ENCODE results near the gene FOXP1. TPM values are rescaled to one million over a fixed set of nuclear protein-coding genes. Genes with fewer than 3 reads are reported as not detected.

FOXP1 gene
- polyA plus RNA-seq (ENCODE audit: insufficient read depth in 1 of 5, insufficient read length in 5 of 5, low replicate concordance in 1 of 5) = 100 to 1,000 TPM in 3 of 5 donors, 10 to 100 TPM in 2; 88.9 to 130 (median 123) TPM
- long read RNA-seq, donor 1, transcript FOXP1-204 (2 exons, 664 nt) = major isoform, 8 of 26 reads
- long read RNA-seq, donor 1, partial matches to known transcripts = 10 of 26 reads
- long read RNA-seq, donor 1, other reads (novel, unspliced or antisense) = 0 of 26 reads
- long read RNA-seq, donor 2, partial matches to known transcripts = 0 of 6 reads
- long read RNA-seq, donor 2, other reads (novel, unspliced or antisense) = 0 of 6 reads
- long read RNA-seq, donor 3, transcript FOXP1-204 (2 exons, 664 nt) = major isoform, 6 of 21 reads
- long read RNA-seq, donor 3, partial matches to known transcripts = 9 of 21 reads
- long read RNA-seq, donor 3, other reads (novel, unspliced or antisense) = 0 of 21 reads
- long read RNA-seq, donor 4, transcript FOXP1-204 (2 exons, 664 nt) = major isoform, 11 of 16 reads
- long read RNA-seq, donor 4, partial matches to known transcripts = 0 of 16 reads
- long read RNA-seq, donor 4, other reads (novel, unspliced or antisense) = 0 of 16 reads
- long read RNA-seq, donor 5, partial matches to known transcripts = 9 of 20 reads
- long read RNA-seq, donor 5, other reads (novel, unspliced or antisense) = 0 of 20 reads
- long read RNA-seq, donor 6, transcript FOXP1-204 (2 exons, 664 nt) = major isoform, 8 of 15 reads
- long read RNA-seq, donor 6, partial matches to known transcripts = 0 of 15 reads
- long read RNA-seq, donor 6, other reads (novel, unspliced or antisense) = 0 of 15 reads
- long read RNA-seq, donor 7, partial matches to known transcripts = 0 of 7 reads
- long read RNA-seq, donor 7, other reads (novel, unspliced or antisense) = 0 of 7 reads
- long read RNA-seq, donor 8, transcript FOXP1-204 (2 exons, 664 nt) = major isoform, 5 of 5 reads
- long read RNA-seq, donor 8, partial matches to known transcripts = 0 of 5 reads
- long read RNA-seq, donor 8, other reads (novel, unspliced or antisense) = 0 of 5 reads

DNA sequence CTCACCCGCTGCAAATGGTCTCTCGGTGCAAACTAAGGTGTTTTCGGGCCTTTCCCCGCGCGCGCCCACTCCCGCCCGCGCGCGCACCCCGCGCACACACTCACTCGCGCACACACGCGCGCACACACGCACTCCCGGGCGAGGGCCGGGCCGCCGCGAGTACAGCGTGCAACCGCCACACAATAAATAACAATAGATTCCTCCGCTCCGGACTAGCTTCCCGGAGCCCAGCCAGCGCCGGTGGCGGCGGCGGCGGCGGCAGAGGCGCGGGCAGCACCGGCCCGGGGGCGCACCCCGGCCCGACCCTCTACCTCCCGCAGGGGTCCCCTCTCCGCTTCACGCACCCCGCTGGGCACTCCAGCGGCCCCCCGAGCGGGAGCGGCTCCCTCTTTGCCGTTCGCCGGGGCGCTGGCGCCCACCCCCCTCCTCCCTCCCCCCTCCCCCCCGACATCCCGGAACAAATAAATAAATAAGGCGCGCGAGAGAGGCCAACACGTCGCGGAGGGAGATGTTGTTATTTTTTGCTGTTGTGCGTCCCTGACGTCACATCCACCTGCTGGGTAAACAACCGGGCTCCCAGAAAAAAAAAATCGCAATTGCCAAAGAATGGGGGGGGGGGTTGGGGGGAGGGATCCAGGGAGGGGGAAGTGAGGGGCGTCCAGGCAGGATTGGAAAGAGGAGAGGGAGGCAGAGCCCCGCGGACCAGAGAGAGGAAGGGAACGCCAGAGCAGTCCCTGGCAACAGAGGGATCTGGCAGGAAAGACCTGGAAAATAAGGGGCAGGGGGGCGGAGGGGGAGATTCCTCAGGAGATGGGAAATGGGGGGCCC is at the start of gene FOXP1:
Gene FOXP1 (minus strand): TSS at position 163 of the 828 bp plus-strand sequence. CDS start 385,347 bp downstream, outside the sequence.
- DNase-seq = peak; percentile 66 to 68

DNA sequence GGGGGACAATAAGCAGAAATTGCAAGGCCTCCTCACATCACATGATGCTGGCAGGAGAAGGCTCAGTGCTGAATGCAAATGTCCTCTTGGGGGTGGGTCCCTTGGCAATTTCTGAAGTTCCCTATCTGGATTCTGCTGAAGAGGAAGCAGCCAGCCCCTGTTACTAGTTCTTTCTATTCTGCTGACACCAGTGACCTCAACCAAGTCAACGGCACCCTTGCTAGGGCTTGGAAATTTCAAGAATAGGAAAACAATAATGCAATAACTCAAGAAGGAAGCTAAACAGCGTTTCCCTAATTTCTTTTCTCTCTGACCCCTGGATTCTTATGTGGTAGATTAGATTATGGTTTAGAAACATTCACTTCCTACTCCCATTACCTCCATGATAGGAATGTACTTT is 46.2 kb upstream of the FOXP1 start:
- peak in 1 of 2 donors; percentile 4 for DNase-seq

DNA sequence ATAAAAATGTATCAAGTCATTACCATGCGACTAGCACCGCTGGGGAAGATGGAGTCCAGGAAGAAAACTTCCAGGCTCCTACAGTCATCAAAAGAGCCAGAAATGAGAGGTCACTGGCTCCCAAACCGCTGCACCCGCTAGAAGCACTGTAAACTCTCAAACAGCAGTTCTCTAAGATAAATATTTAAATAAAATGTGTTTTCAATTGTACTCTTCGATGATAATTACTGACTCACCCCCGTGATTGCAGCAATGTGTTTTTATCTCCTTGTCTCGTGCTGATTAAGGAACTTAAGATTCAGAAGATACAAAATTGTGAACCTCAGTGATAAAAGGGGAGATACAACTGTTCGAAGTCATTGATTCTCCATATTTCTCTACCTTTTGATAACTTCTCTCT is 45.8 kb upstream of the FOXP1 start:
- no peak for DNase-seq

DNA sequence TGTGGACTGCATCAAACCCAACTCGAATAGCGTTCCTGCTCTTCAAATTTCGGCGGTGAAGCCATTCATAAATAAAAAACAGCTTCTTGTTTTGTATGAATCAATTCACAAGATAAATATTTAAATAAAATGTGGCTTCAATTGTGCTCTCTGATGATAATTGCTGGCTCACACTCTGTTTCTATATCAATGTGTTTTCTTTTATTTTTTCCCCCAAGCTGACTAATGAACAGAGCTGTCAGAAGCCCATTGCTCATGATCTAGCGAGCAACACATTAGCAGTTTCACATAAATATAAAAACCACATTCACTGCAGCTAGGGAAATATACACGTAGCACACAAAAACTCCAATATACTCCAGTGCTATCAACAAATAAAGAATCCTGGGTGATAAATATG is 45.0 kb upstream of the FOXP1 start:
- DNase-seq = no peak

DNA sequence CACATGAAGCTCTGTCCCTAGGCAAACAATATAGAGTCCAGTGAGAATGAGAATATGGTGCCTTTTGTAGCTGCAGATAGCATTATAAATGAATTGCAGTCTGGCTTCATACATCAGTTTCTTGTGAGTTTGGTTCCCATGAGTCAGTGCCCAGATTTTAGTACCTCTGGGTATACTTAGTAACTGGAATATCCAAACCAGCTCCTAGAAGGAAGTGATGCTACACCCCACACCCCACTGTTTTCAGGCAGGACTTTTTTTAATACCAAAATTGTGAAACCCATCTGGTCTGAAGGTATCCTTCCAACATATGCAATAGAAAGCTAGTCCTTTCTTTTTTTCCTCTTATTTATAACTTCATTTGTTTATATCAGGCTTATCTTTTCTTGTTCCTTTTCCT is 42.1 kb upstream of the FOXP1 start:
- no peak for DNase-seq

DNA sequence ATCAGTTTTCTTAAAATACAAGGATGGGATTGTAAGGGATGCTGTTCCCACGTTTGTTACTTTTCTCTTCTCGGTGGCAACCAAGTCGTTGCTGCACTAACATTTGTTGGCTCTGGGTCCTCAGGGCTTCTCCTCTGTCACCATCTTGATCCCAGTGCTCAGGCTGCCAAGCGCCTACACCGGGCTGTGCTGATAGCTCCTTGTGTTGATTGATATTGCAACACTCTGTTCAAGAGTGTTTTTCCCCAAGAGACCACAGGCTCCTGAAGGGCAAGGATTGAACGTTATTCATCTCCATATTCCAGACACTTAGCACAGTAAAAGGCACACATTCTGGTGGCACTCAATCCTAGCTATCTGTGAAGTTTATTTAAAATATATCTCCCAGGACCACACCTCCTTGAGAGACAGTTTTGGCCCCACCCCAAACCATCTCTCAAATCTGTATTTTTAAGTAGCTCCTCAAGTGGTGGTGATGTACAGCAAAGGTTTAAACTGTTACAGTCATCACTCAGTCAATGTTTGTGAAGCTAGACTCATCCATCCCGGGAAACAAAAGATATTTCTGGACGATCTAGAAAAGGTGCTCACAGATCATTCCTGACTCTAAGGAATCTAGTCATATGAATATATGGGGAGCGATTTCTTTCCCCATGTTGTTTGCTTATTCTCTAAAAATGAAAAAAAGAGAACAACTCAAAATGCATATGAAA is 38.5 kb upstream of the FOXP1 start:
- no peak for DNase-seq

DNA sequence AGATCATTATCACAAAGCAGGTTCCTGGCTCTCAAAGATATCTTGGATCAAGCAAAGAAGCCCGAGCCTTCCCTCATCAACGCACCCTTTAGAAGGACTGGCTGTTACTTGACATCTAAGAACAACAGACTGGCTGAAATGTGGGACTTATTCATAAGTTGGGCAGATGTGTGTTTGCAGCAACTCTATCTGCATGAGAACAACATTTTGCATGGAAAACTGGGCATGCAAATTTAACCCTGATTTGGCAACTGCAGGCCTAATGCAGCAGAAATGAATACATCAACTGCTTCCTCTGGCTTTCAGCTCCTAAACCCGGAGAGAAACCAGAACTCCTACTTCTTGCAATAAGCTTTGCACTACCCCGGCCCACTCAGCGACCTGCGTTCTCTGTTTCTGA is 35.0 kb upstream of the FOXP1 start:
- DNase-seq = no peak

DNA sequence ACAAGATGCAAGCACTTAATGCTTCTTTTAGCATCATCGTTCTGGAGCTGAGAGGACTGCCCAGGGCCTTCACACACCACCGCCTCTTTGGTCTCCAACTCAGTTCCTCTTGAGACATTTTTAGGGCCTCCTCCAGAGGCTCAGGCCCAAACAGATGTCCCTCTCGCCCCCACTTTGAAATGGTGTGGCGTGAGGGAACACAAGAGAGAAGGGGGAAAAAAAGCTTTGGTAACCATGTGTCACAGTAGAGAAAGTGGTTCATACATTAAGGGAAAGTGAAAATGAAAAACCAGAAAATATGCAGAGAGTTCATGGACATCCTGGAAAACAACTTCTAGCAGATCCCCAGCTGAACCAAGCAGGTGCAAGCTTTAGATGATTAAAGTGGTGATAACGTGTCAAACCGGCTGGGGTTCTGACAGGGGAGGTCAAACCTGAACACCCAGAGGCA is 33.1 kb upstream of the FOXP1 start:
- DNase-seq = no peak

DNA sequence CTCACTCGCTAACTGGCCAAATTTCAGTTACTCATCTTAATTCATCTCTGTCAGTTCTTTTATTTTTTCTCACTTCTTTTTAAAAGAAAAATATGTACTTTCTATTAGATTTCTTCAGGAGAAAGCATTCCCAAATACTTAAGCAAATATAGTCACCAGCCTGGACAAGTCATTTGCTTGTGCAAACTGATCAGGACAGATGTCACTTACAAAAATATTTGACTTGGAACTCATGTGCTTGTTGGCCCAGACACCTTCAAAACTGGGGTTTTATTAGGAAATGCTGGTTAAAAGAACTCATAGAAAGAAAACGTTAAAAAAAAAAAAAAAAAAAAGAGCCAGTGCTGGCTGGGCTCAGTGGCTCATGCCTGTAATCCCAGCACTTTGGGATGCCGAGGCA is 31.3 kb upstream of the FOXP1 start:
- no peak for DNase-seq

DNA sequence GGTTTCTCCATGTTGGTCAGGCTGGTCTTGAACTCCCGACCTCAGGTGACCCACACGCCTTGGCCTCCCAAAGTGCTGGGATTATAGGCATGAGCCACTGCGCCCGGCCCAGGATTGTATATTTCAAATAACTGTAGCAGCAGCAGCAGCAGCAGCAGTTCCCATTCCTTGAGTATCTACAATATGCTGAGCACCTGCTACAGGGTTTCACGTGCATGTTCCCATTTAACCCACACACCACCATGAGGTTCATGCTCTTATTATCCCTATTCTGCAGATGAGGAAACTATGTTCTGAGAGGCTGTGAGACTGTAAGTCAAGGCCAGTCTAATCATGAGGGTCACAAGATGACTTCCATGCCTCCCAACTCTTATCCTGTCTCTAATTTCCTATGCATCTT is 30.9 kb upstream of the FOXP1 start:
- no peak for DNase-seq

DNA sequence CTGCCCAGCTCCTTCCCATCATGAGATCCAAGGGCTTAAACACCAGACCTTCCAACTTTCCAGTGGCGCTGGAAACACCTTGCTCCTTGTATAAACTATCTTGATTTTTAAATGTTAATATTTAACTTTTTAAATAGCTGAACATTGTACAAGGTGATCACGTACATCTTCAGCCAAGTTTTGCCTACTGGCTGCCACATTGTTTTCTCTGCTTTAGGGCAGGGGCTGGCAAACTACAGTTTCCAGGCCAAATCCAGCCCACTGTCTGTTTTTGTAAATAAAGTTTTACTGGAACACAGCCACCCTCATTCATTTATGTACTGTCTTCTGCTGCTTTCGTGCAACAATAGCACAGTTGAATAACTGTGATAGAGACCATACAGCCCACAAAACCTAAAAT is 27.6 kb upstream of the FOXP1 start:
- no peak for DNase-seq

DNA sequence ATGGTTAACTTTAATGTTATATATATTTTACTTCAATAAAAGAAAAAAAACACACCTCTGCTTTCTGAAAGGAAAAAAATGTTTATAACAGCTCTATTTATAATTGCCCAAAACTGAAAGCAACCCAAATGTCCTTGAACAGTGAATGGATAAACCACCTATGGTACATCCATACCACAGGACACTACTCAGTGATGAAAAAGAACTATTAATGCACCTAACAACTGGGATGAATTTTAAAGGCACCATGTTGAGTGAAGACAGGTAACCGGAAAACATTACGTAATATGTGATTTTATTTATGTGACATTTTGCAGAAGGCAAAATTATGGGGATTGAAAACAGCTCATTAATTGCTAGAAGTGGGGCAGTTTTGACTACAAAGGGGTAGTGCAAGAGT is 23.8 kb upstream of the FOXP1 start:
- no peak for DNase-seq

DNA sequence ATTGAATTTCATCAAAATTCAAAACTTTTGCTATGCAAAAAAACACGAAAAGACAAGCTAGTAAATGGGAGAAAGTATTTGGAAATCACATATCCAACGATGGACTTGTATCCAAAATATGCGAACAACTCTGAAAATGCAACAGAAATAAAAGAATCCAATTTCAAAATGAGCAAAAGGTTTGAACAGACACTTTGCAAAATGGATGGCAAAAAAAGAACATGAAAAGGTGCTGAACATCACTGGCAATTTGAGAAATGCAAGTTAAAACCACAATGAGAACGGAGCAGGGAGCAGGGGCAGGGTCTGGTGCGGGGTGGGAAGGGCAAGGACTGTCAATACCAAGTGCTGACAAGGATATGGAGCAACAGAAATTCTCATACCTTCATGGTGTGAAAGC is 23.1 kb upstream of the FOXP1 start:
- no peak for DNase-seq

DNA sequence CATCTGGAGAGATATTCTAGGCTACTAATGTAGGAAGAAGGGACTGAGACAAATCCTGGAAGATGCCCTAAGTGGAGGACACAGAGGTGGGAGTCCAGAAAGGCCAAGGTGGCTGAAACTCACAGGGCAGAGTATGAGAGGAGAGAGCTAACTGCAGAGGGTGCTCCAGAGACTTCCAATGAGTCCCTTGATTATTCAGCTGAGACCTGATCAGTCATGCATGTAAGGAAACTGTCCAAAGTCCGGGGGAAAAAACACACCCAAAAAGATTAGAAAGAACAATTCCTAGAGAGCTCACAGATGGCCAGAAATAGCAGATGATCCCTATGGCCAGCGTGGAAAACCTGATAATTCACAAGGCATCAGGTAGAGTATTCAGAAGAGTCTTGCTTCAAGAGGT is 18.7 kb upstream of the FOXP1 start:
- no peak for DNase-seq

DNA sequence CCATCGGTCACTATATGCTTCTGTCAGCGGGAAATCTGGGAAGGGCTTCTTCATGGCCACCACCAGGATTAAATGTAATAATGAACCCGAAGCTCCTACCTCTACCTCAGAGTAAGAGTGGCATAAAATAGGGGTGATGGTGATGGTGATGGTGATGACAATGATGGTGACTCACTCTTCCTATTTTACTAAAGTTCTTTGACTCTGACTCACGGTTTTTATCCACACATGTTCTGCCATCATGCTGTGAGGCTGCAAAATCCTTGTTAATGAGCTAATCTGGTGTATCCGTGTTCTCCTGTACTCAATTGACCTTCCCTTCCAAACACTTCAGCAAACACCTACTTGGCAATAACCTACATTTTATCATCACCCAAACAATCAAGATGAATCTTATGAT is 18.3 kb upstream of the FOXP1 start:
- no peak for DNase-seq

DNA sequence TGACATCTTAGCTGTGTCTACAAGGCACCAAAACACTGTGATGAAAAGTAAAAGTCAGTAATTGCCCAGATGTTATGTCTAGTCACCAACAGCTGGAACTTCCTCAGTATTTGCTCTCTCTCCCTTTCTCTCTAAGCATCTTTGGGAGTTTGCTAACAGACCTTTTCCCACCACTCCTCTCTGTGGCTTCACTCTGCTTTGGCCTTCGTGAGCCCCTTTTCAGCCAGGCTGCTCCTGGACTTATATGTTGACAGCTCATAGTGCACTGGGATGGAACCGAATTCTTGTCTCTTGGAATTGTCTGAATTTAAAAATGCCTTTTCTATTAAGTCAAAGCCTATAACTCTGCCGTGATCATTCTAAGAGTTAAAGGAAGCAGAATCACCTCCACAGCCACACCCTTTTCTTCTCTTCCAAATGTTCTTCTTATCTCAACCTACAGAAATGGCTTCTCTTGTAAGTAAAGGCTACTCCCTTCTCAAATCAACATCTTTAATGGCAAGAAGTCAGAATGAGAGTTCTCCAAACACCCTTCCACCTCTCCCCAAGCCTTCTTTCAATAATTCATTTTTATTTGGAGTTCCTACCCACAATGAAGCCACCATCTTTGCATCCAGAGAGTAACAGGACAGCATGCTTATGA is 17.2 kb upstream of the FOXP1 start:
- no peak for DNase-seq

DNA sequence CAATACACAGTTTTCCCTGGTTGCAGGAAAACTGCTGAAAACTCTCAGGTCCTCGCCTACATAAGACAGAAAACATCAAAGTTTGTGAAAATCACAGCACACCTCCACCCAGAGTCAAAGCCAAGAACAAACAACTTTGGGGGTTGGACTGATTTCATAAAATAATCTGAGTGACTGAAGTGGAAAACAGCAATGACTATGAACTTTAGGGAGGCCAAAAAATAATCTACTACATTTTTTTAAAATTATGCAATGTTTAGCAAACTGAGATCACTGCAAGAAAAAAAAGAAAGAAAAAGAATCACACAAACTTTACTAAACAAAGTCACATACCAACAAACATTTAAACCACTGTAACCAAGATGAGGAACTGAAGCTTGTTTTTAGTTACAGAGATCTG is 15.9 kb upstream of the FOXP1 start:
- no peak for DNase-seq

DNA sequence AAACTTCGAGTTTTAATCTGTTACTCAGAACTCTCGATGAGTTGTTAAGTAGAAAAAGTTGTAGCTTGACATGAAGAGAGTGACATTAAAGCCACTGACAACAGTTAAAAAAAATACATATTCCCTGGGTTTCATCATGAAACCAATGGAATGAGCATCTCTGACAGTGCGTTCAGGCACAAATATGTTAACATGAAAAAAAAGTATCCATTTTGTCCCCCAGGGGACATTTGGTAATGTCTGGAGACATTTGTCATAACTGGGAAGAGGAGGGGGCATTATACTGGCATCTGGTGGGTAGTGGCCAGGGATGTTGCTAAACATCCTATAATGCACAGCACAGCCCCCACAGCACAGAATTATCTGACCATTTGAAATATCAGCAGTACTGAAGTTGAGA is 14.8 kb upstream of the FOXP1 start:
- DNase-seq = no peak

DNA sequence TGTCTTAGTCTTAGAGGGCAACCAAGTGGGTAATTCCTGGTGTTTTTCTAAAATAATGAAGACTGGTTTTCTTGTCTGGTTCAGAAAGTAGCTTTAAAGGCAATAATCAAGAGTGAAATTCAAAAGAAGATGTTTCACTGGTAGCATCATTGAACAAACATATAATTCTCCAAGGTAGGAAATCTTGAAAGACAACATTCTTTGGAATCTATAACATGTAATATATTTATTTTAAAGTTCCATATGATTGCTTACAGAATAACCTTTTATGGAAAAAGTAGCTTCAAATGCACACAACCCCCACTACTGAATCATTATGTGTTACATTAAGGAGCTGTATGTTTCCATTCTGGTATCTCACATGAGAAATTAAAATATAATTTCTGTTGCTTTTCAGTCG is 13.8 kb upstream of the FOXP1 start:
- no peak for DNase-seq

DNA sequence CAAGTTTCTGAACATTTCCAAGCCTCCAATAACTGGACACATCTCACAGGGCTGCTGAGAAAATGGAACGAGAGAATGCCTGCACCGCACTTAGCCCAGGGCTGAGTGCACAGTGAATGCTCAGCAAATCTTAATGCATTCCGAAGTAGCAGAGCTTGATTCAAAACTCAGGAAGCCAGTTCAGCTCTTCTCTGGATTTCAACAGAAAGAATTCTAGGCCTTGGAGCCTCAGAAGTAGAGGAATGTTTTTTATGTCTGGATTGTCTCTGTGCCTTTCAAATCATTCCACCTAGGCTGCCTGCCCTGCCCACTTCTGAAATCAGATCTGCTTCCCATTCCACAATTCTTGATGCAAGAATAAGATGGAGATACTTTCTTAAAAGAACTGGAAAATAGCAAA is 9.6 kb upstream of the FOXP1 start:
- no peak for DNase-seq

DNA sequence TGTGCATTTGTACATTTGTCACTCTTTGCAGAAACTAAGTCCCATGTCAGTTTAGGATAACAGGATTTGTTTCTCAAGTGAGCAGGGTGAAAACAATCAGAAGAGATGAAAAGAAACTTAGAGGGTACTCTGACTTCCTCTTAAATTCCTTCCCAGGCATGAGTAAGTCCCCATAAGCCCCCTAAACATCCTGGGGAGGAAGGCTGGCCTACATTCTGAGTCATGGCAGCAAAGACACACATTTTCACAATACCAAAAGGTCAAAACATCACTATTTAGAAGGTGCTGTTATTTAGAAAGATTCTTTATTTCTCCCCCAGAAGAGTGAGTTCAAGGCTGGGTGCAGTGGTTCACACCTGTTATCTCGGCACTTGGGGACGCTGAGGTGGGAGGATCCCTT is 7.6 kb upstream of the FOXP1 start:
- DNase-seq = no peak
